Retinal pigment epithelial cell (primary cell): ENCODE results near the gene LDHA.

Experiments used
- DNase-seq: peaks from one replicate; pipeline ENCODE4 v3.0.0-alpha.2; 2010; ENCODE audit warnings: low read depth
- H3K4me3 ChIP-seq: 2 replicates; pipeline ENCODE4 v1.5.1; 2011; ENCODE audit warnings: mild to moderate bottlenecking, low read length, control low read depth, moderate library complexity
- TF ChIP-seq, protein P1 (sequence below): conservative IDR thresholded peaks from 2 replicates; pipeline ENCODE4 v1.5.1; 2011; ENCODE audit warnings: low read depth, low read length, control low read depth, inconsistent platforms

The LDHA gene

DNA sequence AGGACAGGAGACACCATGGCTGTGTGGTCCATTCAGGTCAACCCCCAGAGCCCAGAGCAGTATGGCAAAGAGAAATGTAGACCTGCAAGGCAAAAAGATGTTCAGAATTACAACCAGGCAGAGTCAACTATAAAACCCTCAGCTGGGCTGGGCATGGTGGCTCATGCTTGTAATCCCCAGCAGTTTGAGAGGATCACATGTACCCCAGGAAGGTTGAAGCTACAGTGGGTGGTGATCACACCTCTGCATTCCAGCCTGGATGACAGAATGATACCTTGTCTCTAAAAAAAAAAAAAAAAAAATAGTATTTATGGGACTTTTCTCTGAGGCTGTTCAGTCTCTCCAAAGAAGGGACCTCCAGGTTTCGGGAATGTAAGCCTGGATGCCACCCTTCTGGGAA lies 18.4 kb upstream of the LDHA start:
- H3K4me3 ChIP-seq, result no peak overlapping the region
- DNase-seq, result no peak
- TF ChIP-seq, protein P1, sequence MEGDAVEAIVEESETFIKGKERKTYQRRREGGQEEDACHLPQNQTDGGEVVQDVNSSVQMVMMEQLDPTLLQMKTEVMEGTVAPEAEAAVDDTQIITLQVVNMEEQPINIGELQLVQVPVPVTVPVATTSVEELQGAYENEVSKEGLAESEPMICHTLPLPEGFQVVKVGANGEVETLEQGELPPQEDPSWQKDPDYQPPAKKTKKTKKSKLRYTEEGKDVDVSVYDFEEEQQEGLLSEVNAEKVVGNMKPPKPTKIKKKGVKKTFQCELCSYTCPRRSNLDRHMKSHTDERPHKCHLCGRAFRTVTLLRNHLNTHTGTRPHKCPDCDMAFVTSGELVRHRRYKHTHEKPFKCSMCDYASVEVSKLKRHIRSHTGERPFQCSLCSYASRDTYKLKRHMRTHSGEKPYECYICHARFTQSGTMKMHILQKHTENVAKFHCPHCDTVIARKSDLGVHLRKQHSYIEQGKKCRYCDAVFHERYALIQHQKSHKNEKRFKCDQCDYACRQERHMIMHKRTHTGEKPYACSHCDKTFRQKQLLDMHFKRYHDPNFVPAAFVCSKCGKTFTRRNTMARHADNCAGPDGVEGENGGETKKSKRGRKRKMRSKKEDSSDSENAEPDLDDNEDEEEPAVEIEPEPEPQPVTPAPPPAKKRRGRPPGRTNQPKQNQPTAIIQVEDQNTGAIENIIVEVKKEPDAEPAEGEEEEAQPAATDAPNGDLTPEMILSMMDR, result no peak

DNA sequence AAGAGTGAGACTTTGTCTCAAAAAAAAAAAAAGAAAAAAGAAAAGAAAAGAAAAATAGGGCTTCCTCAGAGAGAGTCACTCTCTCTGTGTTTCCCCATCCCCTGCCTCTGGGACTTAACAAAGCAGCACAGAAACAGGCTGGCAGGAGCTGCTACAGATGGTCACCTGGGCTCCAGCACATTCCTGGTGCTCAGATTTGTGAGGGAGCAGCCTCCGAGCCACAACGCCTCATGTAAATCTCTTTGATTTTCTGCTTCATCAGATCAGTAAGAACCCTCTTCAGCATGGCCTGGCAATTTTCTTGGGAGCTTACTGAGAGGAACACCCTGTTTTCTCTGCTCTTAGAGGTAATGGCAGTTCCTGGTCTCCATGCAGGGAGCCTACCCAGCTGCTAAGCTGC lies 15.2 kb upstream of the LDHA start:
- no peak for DNase-seq
- no peak overlapping the region for H3K4me3 ChIP-seq
- TF ChIP-seq, protein P1, result no peak

DNA sequence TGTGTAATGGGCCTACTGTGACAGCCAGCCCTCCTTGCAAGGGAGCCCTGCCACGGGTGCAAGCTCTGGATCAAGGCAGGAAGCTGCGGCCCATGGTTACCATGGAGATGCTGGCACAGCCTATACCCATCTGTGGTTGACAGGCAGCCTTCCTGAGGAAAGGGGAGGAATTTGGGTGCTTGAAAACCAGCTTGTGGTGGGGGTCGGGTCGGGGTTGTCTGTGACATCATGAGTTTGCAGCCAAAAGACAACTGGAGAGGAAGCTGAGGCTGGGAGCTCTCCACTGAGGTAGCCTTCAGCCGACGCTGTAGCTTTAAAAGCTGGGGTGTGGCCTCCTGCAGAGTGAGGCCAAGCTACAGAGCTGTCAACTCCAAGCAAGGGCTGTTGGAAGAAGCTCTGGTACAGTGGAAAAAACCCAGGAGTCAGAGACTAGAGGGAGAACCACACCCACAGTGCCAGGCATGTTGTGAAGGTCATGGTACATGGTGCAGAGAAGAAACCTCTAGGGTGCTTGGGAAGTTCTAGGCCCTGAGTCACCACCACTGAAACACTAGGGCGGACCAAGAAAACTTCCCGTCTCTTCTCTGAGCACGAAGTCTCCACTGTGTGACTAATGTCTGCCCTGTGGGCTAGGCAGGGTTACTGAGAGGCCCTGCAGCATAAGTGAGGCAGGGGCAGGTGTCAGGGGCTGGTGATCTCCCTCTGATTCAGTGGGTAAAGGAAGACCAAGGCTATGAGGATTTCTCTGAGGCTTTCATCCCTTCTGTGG lies 10.8 kb upstream of the LDHA start:
- TF ChIP-seq, protein P1, result no peak
- peak; percentile 43 for DNase-seq
- H3K4me3 ChIP-seq, result no peak overlapping the region

DNA sequence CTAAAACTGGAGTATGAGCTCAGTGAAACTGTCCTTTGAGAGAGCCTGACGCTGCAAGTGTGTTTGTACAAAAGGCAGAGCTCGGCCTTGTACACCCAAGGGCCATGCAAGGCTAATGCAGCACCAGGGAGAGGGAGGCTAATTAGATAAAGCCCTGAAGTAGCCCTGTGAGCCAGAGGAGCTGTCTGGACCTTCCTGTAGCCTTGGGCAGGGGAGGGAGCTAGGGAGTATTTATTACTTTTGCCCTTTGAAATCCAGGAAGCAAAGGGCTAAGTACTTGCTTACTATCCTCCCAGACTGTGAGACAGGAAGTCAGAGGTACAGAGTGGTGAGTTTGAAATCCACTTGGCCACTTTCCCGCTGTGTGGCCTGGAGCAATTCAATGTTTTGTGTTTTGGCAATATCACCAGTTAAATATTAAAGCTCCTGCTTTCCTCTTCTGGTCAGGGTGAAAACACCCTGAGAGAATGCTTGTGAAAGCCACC lies 10.2 kb upstream of the LDHA start:
- TF ChIP-seq, protein P1, result no peak
- DNase-seq, result peak; percentile 14
- H3K4me3 ChIP-seq, result no peak overlapping the region

DNA sequence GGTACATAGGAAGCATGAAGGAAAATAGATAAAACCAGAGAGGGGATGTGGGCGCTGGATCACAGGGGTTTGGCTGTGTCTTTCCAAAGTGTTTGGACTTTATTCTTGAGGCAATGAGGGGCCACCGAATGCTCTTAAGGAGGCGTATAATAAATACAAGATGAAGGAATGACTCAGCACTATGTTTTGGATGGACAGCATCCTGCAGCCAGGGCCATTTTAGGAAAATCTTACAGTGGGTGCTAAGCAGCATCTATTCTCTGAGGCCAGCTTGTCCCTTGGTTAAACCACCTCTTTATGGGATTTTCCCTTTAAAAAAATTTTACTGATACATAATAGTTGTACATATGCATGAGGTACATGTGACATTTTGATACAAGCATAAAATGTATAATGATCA lies 4.3 kb upstream of the LDHA start:
- DNase-seq, result no peak
- H3K4me3 ChIP-seq, result no peak overlapping the region
- TF ChIP-seq, protein P1, result no peak

DNA sequence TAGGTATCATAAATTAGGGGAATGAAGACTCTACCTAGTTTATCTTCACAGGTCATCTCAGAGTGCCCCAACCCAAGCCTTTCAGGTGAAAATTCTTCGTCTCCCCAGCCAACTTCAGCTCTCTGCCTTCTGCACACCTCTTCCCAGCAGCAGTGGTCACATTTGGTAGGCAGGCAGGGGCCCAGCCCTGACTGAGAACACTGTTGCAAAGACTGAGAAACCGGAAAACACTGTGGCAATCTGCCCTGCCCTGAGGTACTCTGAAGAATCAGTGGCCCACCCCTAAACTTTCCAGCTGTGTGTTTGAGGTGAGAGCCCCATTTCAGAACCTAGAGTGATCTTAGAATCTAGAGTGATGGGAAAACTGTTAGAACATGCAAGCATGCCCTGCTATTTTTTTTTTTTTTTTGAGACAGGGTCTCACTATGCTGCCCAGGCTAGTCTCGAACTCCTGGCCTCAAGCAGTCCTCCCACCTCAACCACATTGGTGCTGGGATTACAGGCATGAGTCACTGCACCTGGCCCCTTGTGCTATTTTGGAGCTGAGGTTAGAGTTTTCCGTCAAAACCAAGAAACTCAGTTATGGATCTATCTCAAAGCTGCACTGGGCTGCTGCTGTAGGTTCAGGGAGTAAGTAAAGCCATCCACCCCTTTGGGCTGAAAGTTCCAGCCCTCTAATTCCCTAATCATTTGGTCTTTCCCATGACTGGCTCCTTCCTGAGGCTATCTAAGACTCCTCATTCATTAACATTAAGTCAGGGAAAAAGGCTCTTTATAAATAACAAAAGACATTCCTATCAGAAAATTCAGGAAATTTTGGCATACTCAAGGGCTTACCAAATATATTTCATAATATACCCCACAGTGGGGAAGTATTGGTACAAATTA lies 1.7 kb upstream of the LDHA start:
- no peak for DNase-seq
- TF ChIP-seq, protein P1, result no peak
- no peak overlapping the region for H3K4me3 ChIP-seq
